NCI-H345 (cell line): ENCODE measurements around the gene TOP3B.

Experiments
- DNase-seq: peaks from one replicate; lab custom pipeline; 2025; lab: John Stamatoyannopoulos, UW

Gene TOP3B

DNA sequence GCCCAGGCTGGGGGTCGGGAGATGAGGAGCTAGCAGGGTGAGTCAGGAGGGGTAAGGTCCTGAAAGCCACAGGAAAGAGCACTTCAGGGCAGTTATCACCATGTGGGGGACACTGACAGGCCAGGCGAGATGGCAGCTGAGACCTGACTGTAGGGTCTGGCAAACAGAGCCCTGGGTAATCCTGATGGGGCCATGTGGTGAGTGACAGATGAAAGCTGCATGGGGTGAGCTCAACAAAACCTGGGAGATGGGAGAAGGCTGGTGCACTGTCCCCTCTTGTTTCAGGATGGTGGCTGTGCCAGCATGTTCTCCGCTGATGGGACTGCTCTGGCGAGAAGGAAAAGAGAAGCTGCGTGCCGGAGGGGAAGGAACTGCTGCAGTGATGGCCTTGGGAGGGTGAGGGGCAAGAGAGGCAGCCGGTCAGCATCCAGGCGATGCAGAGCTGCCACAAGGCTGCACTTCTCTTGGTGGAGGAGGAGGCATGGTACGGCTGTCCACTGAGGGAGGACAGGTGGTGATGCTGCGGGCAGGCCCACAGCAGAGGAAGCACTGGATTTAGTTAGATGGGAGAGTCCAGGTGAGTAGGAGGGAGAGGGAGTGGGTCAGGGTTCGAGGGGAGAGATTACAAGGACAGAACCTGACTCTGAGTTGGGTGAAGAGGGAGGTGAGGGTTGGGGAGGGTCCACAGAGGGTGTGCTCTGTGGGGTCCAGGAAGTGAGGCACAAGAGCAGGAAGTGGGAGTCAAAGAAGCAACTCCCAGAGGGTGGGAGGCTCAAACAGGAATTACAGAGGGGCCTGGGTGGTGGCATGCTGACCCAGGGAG, 3.8 kb downstream of the TOP3B start:
- no peak for DNase-seq

DNA sequence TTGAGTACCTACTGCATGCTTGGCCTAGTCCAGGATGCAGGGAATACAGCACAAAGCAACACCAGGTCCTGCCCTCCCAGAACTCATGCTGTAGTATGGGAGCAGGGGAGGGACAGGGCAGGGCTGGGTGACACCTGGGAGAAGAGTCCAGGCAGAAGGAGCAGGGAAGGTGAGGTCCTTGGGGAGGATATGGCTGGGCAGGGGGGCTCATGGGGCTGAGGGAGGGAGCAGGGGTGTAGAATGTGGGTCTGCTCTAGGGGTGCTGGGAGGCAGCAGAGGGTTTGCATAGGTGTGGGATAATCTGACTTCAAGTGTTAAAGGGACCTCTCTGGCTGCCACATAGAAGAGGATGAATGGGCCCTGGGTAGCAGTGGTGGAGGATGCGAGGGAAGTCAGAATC, 4.8 kb downstream of the TOP3B start:
- no peak for DNase-seq

DNA sequence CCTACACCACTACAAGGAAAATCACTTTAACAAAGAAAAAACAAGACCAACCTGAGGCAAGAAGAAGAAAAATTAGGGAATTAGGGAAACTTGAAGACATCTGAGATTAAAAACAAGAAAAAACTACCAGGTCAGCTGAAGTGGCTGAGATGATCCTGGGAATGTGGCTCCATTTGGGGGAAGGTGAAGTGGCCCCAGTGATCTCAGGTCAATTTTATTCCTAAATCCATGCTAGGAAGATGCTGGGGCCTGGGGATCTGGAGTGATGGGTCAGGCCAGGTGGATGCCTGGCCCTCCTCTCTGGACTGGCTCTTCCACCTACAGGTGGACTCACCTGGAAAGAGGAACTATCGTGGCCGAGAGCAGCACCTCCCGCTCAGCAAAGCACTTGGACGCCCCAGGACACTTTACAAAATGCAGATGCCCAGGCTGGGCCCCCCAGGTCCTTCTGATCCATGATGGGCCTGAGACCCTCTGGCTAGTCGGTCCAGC, 6.7 kb downstream of the TOP3B start:
- no peak for DNase-seq

DNA sequence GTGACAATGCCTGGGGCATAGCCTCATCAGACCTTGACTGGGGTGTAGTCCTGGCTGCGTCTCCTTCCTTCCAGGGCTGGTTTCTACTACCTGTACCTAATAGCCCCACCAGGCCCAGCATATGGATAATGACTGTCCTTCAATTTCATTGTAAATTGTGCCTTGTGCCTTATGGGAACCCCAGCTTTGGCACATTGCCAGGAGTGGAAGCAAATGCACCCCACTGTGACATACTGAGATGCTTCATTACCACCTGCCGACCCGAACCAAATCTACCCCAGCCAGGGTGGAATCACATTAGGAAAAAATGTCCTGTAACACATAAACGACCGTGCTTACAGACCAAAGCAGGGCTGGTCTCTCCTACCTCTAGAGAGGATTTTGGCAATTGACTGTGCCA, 7.3 kb downstream of the TOP3B start:
- peak; percentile 21 for DNase-seq

DNA sequence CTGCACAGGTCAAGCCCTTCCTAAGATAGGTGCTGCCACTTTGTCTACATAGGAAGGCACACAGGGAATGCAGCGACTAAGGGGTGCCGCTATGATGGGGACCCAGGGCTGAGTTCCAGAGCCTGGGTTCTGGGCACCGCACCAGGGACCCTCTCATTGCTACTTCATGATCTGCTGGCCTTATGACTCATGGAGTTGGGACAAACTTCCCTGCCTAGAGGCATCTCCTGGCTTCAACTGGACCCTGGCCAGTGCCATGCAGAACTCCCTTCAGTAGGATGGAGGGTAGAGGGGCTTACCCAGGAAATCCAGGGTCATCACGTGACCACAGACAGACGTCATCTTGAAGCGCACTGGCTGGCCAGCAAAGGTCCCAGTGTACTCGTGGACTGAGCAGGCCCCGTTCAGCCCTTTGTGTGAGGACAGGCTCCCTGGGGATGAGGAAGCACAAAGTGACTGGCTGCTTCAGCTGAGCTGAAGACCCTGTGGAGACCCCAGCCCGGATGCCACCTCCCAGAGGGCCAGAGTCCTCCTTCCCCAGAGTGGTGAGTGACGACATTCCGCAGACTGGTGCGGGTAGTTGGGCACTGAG, 8.4 kb downstream of the TOP3B start:
- DNase-seq: no peak

DNA sequence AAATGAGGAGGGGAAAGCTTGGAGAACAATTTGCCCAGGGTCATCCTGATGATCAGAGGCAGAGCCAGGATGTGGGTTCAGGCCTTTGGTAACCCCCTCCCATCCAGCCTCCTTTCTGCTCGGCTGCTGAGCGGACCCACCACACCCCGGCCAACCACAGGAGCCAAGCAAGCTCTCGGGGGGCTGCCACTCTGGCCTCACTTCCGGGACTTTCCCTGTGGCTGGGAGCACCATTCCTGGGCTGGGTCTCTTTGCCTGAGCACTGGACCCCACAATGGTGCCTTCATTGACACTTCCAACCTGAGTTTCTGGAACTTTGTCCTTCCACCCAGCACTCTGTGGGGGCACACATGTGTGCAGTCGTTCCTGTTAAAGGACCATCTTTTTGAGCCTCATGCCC, 9.8 kb downstream of the TOP3B start:
- DNase-seq: no peak

DNA sequence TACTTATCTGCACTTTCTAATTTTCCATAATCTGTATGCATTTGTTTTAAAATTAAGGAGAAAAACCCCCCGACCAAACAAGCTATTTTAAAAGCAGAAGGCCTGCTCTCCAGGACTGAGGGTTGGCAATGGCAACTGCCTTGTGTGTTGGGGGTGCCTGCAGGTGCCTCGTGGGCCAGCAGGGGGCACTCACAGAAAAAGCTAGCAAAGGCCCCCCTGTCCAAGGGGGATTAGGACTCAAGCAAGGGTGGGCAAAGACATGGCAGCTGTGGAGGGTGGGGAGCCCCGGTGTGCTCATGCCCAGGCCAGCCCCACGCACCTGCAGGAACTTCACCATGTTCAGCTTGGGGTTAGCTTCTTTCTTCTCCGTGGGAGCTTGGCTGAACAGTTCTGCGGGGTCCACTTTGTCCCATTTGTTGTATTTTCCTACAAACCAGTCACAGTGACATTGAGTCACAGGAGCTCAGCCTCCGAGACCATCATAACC, 10.3 kb downstream of the TOP3B start:
- no peak for DNase-seq

DNA sequence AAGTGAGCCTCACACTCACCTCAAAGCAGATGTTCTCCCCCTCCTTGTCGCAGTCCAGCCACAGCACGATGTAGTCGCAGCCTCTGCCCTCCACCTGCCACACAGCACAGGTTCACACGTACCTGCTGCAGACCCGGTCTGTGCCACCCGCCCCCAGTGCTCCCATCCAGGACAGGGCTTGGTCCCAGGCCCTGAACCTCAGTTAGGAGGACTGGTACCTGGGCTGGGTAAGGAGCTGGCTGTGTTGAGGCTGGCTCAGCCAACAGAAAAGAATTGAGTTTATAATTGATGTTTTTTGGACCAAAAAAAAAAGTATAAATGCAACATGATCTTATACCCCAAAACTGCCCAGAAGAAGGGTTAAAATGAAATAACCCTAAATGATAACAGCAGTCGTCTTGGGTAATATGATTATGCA, 10.7 kb downstream of the TOP3B start:
- no peak for DNase-seq

DNA sequence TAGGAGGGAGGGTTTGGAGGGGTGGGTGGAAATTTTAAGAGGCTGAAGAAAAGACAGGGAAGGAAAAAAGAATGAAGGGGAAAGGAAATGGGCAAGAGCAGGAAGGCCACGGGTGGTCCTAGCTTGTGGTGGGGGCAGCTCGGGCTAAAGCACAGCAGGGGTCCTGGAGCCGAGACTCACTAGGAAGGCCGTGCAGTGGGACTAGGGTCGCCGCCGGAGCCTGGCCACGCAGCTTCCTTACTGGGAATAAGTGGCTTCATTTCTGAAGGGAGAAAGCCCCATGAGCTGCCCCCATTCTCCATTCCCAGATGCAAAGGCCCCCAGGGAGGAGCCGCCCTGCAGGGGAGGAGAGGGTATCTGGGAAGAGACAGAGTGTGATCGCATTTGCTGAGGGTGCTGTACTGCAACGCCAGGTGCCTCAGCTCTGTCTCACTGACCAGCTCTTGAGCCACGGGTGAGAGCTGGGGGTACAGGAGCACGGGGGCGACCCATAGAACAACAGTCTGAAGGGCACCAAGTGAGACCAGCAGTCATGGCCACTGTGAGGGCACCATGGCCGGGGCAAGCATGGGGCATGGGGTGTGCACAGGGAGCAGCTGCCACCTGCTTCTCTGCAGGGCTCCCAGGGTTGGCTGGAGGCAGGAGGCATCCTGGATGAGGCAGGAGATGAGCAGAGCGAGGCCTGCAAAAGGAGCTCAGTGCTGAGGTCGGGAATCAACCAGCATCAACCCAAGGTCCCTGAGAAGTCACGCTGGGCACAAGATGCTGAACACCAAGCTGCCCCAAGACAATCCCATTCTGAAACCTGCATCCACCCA, 11.6 kb downstream of the TOP3B start:
- no peak for DNase-seq

DNA sequence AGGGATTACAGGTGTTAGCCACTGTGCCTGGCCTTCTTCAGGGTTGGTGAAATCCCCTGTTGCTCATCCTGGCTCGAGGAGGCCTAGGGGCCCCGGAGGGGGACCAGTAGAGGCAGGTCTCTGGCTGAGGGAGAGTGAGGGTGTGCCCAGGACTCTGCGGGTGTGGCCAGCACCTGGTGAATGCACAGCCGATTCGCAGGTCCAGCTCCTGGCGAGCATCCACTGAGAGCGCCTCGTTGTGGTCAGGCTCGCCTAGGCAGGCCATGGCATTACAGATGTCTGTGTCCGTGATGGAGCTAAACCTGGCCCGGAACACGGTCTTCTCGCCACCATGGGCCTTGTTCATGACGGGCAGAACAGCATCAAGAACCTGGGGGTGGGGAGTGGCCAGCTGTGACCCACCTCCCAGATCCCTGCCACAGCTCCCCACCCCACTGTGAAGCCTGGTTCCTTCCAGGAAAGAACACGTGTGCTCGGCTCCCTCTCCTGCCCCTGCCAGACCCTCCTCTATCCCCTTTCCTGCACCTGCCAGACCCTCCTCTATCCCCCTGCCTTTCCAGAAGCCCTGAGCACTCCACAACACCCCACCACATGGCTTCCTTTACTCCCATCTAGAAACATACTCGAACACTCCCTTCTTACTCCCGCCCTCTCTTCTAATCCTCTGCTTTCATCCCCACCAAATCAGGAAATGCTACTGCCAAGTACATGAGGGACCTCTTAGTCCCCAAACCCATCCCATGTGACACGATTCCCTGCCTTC, 12.4 kb downstream of the TOP3B start:
- no peak for DNase-seq

DNA sequence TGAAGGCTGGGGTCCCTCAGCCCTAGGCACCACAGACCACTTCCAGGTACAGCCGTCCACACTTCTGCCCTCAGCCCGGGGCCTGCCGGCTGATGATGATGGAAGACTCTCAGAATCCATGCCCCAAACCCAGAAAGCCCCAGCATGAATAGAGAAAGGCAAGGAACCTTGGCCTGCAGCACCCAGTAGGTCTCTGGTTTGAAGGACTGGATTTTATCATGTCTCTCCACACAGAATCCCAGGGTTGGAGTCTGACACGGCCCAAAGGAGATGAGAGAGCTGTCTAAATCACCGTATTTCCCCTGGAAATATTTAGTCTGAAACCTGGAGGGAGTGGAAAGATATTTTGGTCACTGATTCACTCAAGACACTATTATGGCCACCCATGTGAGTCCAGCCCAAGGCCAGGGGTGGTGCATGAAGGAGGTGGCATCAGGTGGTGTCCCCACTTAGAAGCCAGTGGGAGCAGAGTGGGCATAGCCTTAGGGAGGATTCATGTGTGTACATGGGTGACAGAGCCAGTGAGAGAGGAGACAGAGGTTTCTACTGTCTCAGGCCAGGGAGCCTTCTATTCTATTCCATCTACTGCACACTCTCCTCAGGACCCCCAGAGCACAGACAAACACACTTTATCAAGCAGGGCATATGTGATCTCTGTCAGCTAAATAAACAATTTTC, 14.0 kb downstream of the TOP3B start:
- DNase-seq: no peak

DNA sequence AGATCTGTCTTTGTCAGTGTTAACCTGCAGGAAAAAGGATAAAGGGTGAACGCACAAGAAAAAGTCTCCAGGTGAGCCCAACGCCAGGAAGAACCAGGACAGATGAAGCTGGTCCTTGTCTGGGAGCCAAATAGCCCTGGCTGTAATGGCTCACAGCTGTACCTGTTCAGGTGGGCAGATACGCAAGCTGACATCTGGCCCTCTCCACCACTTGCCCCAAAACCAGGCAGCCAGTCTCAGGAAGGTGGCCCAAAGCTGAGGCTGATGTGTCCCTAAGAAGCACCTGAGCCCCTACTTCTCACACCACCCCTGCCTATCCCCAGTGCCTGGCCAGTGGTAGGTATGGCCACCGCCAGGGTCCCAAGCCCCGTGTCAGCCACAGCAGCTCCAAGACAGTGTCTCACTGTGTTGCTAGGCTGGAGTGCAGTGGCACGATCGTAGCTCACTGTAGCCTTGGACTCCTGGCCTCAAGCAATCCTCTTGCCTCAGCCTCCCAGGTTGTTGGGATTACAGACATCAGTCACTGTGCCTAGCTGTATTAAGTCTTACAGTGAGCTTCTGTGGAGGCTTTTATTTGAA, 14.8 kb downstream of the TOP3B start:
- DNase-seq: no peak

DNA sequence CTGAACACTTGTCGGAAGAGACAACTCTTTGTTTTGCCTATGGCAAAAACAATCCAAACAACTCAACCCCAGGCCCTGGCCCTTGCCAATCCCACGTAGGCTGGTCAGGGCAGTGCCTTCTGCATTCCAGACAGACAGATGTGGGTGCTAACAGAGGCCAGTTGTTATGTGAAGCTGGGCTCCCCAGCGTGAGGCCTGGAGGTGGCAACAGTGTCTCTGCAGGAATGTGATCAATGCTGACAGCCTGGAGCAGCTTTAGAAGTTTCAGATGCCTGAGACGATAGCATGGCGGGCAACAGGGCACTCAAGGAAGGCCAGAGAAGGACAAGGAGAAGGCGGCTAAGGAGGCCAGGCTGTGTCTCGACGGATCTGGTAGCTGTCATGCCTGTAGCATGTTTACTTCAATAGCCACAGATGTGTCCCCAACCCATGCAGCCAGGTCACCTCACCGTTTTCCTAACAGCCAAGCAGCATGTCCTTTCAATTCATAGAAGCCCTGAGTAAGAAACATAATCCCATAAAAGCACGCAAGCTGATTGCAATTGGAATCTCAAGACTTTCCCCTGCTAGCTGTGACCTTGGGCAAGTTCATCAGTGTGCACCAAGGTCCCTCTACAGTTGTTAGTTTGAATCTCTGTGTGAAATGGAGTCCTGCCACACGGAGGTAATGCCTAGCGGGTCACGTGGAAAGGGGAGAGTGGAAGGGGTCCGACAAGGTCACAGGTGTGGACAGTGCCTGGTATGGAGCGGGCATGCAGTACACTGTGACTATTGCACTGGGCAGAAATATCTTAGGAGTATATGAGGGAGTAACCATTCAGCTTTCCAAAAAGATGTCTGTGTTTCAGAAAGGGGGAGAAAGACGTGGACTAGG, 15.7 kb downstream of the TOP3B start:
- no peak for DNase-seq

DNA sequence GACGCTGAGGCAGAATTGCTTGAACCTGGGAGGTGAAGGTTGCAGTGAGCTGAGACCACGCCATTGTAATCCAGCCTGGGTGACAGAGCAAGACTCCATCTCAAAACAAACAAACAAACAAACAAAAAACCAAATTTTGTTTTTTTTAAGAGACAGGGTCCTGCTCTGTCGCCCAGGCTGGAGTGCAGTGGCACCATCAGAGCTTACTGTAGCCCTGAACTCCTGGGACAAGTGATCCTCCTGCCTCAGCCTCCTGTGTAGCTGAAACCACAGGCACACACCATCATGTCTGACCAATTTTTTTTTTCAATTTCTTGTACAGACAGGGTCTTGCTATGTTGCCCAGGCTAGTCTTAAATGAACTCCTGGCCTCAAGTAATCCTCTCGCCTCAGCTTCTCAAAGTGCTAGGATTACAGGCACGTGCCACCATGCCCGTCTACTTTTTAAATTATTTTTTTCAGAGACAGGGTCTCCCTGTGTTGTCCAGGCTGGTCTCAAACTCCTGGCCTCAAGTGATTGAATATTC, 16.8 kb downstream of the TOP3B start:
- DNase-seq: no peak

DNA sequence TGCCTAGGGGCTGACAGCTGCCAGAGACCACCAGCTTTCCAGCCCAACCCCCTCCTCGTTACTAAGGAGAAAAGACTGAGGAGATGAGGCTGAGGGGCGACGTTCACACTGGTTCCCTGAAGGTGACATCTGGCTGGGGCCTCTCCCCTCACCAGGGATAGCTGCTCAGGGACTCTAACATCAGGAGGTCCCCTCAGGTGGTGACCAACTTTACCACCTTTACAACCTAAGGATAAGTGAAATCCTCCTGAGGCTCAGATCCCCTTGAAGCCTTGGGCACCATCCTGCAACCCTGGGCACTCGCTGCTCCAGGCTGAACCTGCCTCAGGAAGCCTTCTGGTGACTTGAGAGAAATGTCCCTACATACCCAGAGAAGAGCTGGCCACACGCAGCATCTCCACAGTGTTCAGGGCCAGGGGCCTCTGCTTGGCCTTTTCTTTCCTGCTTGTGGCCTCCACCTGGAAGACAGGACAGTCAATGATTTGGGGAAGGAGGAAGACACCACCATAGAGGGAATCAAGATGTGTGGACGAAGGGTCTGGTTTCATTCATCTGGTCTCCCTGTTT, 17.6 kb downstream of the TOP3B start:
- no peak for DNase-seq

DNA sequence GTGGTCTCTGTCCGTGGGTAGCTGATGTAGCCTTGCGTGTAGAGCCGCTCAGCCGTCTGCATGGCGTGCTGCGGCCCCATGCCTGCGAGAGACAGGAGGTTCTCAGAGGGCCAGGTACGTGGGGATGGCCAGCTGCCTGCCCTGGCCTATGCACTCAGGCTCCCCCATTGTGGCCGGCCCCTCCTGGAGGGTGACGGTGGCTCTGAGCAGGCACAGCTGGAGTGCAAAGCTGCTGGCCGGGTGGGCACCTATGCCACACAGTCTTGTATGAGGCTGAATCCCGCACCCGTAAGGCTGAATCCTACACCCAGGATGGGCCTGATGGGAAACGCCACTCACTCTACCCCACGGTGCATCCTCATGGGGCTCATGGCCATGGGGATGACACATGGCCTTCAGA, 18.4 kb downstream of the TOP3B start:
- DNase-seq: no peak

DNA sequence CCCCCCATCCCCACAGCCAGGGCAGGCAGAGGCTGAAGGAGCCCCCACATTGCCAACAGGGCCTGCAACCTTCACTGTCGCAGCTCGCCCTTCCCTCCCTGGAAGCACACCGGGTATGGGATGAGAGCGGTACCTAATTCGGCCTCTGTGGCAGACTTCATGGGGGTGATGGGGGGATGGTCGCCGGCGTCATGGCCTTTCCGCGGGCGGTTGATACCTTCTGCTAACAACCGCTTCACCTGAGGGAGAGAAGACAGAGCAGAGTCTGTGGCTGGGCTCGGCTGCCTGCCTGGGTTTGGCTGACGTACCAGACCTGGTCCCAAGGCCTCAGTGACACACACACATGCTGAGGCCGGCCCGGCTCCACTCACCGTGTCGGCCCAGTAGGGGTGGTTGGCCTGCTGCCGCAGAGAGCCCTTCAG, 18.8 kb downstream of the TOP3B start:
- DNase-seq: no peak

DNA sequence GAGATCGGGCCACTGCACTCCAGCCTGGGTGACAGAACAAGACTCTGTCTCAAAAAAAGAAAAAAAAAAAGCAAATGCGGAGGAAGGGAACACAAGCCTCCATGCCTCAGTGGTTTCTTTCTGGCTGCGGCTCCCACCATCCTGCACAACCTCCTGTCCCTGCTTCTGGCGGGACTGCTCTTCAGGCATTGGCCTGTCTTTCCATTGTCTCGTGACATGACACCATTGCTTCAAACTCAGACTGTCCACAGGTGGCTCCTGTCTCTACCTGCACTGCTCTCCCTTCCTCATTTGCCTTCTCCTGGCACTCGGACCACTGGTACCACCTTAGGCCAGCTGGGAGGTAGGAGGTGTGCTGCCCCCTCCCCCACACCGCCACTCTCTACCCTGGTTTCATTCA, 19.3 kb downstream of the TOP3B start:
- no peak for DNase-seq

DNA sequence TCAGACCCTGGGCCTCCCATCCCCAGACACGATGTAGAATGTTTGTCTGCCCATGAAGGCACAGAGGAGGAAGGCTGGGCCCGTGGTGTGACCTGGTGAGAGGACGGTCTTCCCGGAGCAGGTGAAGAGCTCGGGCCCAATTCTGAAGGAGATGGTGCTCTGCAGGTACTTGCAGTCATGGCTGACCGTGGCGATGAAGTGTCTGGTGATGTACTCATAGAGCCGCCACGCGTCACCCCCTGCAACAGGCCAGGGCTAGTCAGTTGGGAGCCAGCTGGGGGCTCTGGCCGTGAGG, 20.0 kb downstream of the TOP3B start:
- DNase-seq: no peak
